BE2C (cell line): Measurements from ENCODE around the gene KIF14. TPM values are rescaled to one million over a fixed set of nuclear protein-coding genes. Genes with fewer than 3 reads are reported as not detected.

Experiments used
- DNase-seq: peaks from one replicate; pipeline ENCODE4 v3.0.0-alpha.2; 2020
- H3K27me3 ChIP-seq: fragments of 250-450 bp; sonication (Bioruptor Pico); 2 replicates; pipeline ENCODE4 v1.5.1; 2020; ENCODE audit warnings: mild to moderate bottlenecking
- H3K36me3 ChIP-seq: fragments of 250-450 bp; sonication (Bioruptor Pico); 2 replicates; pipeline ENCODE4 v1.5.1; 2020; ENCODE audit warnings: mild to moderate bottlenecking
- H3K4me1 ChIP-seq: fragments of 250-450 bp; sonication (Bioruptor Pico); 2 replicates; pipeline ENCODE4 v1.5.1; 2020
- H3K4me3 ChIP-seq: 2 replicates; pipeline ENCODE4 v1.5.1; 2011; ENCODE audit warnings: low read depth, low read length
- H3K9me3 ChIP-seq: fragments of 250-450 bp; sonication (Bioruptor Pico); 2 replicates; pipeline ENCODE4 v1.5.1; 2020
- CTCF ChIP-seq: IDR thresholded peaks from 2 replicates; pipeline ENCODE4 v1.5.1; 2012; ENCODE audit warnings: mild to moderate bottlenecking, low read depth, low read length
- polyA plus RNA-seq: library from polyadenylated mRNA; unstranded; fragments of >200 nt; gene quantifications from one replicate; pipeline ENCODE4 v1.2.1, GENCODE V29; 2012; ENCODE audit warnings: low read depth, missing spikeins; ENCODE audit not compliant: insufficient read length, insufficient read depth

The KIF14 gene
- 1.7 TPM for polyA plus RNA-seq

GRCh38 chr1:200620273-200621131 is at the start of gene KIF14:
TSS of gene KIF14 (minus strand) at chr1:200620751. CDS start at chr1:200618723, 2,028 bp downstream.
- no peaks in the 10 kb centered on the region for H3K4me1 ChIP-seq
- no peak for TF ChIP-seq CTCF
- H3K9me3 ChIP-seq, result no peaks in the 10 kb centered on the region
- DNase-seq, result peak; percentile 96
- H3K4me3 ChIP-seq, result peak within 1 kb of the TSS; percentile 87
- peaks cover 15% of the 10 kb centered on the region for H3K36me3 ChIP-seq
- H3K27me3 ChIP-seq, result no peaks in the 10 kb centered on the region

GRCh38 chr1:200669314-200670241 is 49.0 kb upstream of the KIF14 start, which contains the start of gene DDX59:
TSS of gene DDX59 (minus strand) at chr1:200669907. CDS start at chr1:200666740, 3,167 bp downstream.
- no peak for TF ChIP-seq CTCF
- no peaks in the 10 kb centered on the region for H3K27me3 ChIP-seq
- peak within 1 kb of the TSS; percentile 77 for H3K4me3 ChIP-seq
- H3K4me1 ChIP-seq, result peaks cover 5% of the 10 kb centered on the region; the same call in 1 of the 2 replicates
- H3K36me3 ChIP-seq, result peaks cover 8% of the 10 kb centered on the region
- DNase-seq, result peak; percentile 98
- no peaks in the 10 kb centered on the region for H3K9me3 ChIP-seq

GRCh38 chr1:200668514-200669313 is 48.2 kb upstream of the KIF14 start:
- Histone ChIP-seq H3K4me3 (peak overlapping the region; percentile 77), H3K9me3 (no peaks in the 10 kb centered on the region), H3K36me3 (peaks cover 8% of the 10 kb centered on the region), H3K4me1 (peaks cover 5% of the 10 kb centered on the region; the same call in 1 of the 2 replicates), H3K27me3 (no peaks in the 10 kb centered on the region)
- DNase-seq, result no peak
- no peak for TF ChIP-seq CTCF

- TF ChIP-seq CTCF, result no peak
- no peaks in the 10 kb centered on the region for H3K9me3 ChIP-seq
- peaks cover 5% of the 10 kb centered on the region; the same call in 1 of the 2 replicates for H3K4me1 ChIP-seq
- no peak overlapping the region for H3K4me3 ChIP-seq
- H3K36me3 ChIP-seq, result peaks cover 12% of the 10 kb centered on the region
- no peak for DNase-seq
- no peaks in the 10 kb centered on the region for H3K27me3 ChIP-seq
These were observed 45.8 kb upstream of the KIF14 start for GRCh38 chr1:200666309-200666708.

- peaks cover 2% of the 10 kb centered on the region; the same call in 1 of the 2 replicates for H3K4me1 ChIP-seq
- TF ChIP-seq CTCF, result no peak
- H3K9me3 ChIP-seq, result no peaks in the 10 kb centered on the region
- no peaks in the 10 kb centered on the region for H3K27me3 ChIP-seq
- no peak overlapping the region for H3K4me3 ChIP-seq
- DNase-seq, result no peak
- peaks cover 12% of the 10 kb centered on the region for H3K36me3 ChIP-seq
These were observed 45.3 kb upstream of the KIF14 start for GRCh38 chr1:200665861-200666260.
